Upper lobe of left lung (tissue), 4 donors: ENCODE measurements around the gene GPR65.

Experiments used
- CTCF ChIP-seq, 6 experiments: fragments of 450-650 bp in 4 of 6; fragments of 200-600 bp in 2 of 6; sonication (generic) in 2 of 6; IDR thresholded peaks; one replicate each; pipeline ENCODE4 v1.5.1; 2016 to 2019; ENCODE audit warnings: antibody characterized with exemption in 6 of 6
- EP300 ChIP-seq, 4 donors: sonication (generic); formaldehyde crosslinking; IDR thresholded peaks; one replicate each; pipeline ENCODE4 v1.5.1; 2017; ENCODE audit warnings: antibody characterized with exemption in 4 of 4, control low read depth in 2 of 4
- POLR2A ChIP-seq, 4 donors: fragments of 450-650 bp; IDR thresholded peaks; one replicate each; pipeline ENCODE4 v1.5.1; 2016 to 2017; ENCODE audit warnings: antibody characterized with exemption in 4 of 4, mild to moderate bottlenecking in 2 of 4
- POLR2AphosphoS5 ChIP-seq, 2 donors: sonication (generic); formaldehyde crosslinking; IDR thresholded peaks; one replicate each; pipeline ENCODE4 v1.5.1; 2017; ENCODE audit warnings: antibody characterized with exemption in 2 of 2

GRCh38 chr14:88010331-88010730 is 5.4 kb downstream of the GPR65 start:
- TF ChIP-seq CTCF (IDR thresholded peaks at IDR 0.05) = no peak
- no peak for TF ChIP-seq POLR2A (IDR thresholded peaks at IDR 0.05)
- no peak for TF ChIP-seq POLR2AphosphoS5 (IDR thresholded peaks at IDR 0.05)
- TF ChIP-seq EP300 (IDR thresholded peaks at IDR 0.05) = no peak
